Upper lobe of left lung (tissue), 6 donors: ENCODE data around the gene SLIT1. TPM values are rescaled to one million over a fixed set of nuclear protein-coding genes. Genes with fewer than 3 reads are reported as not detected.

Experiments
- ATAC-seq, 2 donors: fragments of 200-7000 bp; cut with Tn5 transposase; one replicate each; pipeline ENCODE4 v1.9.1; 2022; ENCODE audit warnings: mild to moderate bottlenecking in 2 of 2, moderate library complexity in 2 of 2; ENCODE audit not compliant: low FRiP score in 2 of 2
- DNase-seq, 2 donors: peaks; one replicate each; pipeline ENCODE4 v3.0.0-alpha.2; 2019 to 2020
- H3K27ac ChIP-seq, 4 donors: fragments of 200-600 bp; sonication (generic); one replicate each; pipeline ENCODE4 v1.5.1; 2016 to 2019
- H3K27me3 ChIP-seq, 4 donors: fragments of 200-600 bp; sonication (generic); one replicate each; pipeline ENCODE4 v1.5.1; 2017 to 2019
- H3K36me3 ChIP-seq, 4 donors: fragments of 200-600 bp; sonication (generic); one replicate each; pipeline ENCODE4 v1.5.1; 2016 to 2019
- H3K4me1 ChIP-seq, 4 donors: fragments of 200-600 bp; sonication (generic); one replicate each; pipeline ENCODE4 v1.5.1; 2018 to 2019
- H3K4me3 ChIP-seq, 4 donors: fragments of 200-600 bp; sonication (generic); one replicate each; pipeline ENCODE4 v1.5.1; 2017 to 2019; ENCODE audit warnings: mild to moderate bottlenecking in 2 of 4, moderate library complexity in 1 of 4
- H3K9me3 ChIP-seq, 4 donors: fragments of 200-600 bp; sonication (generic); one replicate each; pipeline ENCODE4 v1.5.1; 2018 to 2019
- EP300 ChIP-seq, 4 donors: sonication (generic); formaldehyde crosslinking; IDR thresholded peaks; one replicate each; pipeline ENCODE4 v1.5.1; 2017; ENCODE audit warnings: antibody characterized with exemption in 4 of 4, control low read depth in 2 of 4
- POLR2A ChIP-seq, 4 donors: fragments of 450-650 bp; IDR thresholded peaks; one replicate each; pipeline ENCODE4 v1.5.1; 2016 to 2017; ENCODE audit warnings: antibody characterized with exemption in 4 of 4, mild to moderate bottlenecking in 2 of 4
- POLR2AphosphoS5 ChIP-seq, 2 donors: sonication (generic); formaldehyde crosslinking; IDR thresholded peaks; one replicate each; pipeline ENCODE4 v1.5.1; 2017; ENCODE audit warnings: antibody characterized with exemption in 2 of 2
- WGBS, 2 donors: methylation state at CpG; one replicate each; pipeline ENCODE4 v1.1.5; 2017 to 2018; 5-methylcytosine and 5-hydroxymethylcytosine counted together
- total RNA-seq, 6 donors: library from RNA; depleted of rRNA in 4 of 6; stranded (reverse); fragments of >200 nt in 4 of 6; gene quantifications; one replicate each; pipeline versions ENCODE4 v1.1.0 to v1.2.1, GENCODE V29; 2016 to 2021
- TF ChIP-seq, protein P1 (sequence below), 6 experiments: fragments of 450-650 bp in 4 of 6; fragments of 200-600 bp in 2 of 6; sonication (generic) in 2 of 6; IDR thresholded peaks; one replicate each; pipeline ENCODE4 v1.5.1; 2016 to 2019; ENCODE audit warnings: antibody characterized with exemption in 6 of 6
- donor health status: DM: no; HTN: no; CAD: no; lungs with moderate emphysema.
- donor health status: DM: no; HTN: yes; CAD: no; lungs with severe emphysema.

Gene SLIT1
- total RNA-seq, 6 donors from 2014 or later, result 0.30 to 1.6 (median 0.54) TPM; not detected in 1

DNA sequence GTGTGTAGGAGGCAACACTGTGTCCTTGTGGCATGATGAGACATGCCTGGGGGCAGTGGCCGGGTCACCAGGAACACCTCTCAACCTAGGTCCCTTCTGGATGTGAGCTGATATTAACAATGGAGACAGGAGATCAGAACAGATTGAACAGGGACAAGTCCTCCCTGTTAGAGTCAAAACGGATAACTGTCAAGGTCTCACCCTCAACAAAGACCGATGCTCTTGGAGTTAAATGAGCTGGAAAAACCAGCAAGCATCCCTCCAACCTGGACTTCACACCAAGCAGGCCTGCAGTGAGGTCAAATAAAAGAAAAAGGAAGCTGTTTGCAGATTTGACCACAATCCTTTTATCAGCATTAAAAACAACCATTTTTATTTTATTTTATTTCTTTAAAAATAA lies 49.0 kb downstream of the SLIT1 start:
- TF ChIP-seq EP300 (IDR thresholded peaks at IDR 0.05) (no peak), POLR2AphosphoS5 (IDR thresholded peaks at IDR 0.05) (no peak)
- DNase-seq, result no peak
- ATAC-seq, result no peak
- no peaks in the 10 kb centered on the region for H3K9me3 ChIP-seq
- peaks cover 0 to 2% (median 0%) of the 10 kb centered on the region in 4 donors for H3K4me1 ChIP-seq
- no peak overlapping the region for H3K4me3 ChIP-seq
- no peaks in the 10 kb centered on the region for H3K27me3 ChIP-seq
- WGBS, 2 donors, result 85 to 89% methylated on average over 3 of the region's 3 CpGs
- no peaks in the 10 kb centered on the region for H3K36me3 ChIP-seq
- no peak overlapping the region for H3K27ac ChIP-seq

DNA sequence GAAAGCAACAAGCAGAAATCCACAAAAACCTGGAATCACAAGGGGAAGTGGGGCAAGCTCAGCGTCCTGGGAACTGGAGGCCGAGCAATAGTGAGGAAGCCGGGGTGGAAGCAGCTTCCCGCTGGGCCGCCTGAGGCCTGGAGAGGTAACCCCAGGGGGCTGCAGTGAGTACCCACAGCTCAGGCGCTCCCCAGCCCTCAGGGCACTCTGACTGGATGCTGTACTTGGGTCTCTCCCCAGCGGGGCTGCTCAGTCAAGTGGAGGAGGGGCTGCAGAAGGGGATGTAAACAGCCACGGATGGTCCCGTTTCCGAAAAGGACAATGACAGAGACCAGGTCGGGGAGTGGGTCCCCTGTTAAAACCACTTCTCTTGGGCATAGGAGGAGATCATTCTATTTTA lies 50.3 kb downstream of the SLIT1 start:
- H3K9me3 ChIP-seq, result no peaks in the 10 kb centered on the region
- TF ChIP-seq EP300 (IDR thresholded peaks at IDR 0.05), result no peak
- TF ChIP-seq, protein P1, sequence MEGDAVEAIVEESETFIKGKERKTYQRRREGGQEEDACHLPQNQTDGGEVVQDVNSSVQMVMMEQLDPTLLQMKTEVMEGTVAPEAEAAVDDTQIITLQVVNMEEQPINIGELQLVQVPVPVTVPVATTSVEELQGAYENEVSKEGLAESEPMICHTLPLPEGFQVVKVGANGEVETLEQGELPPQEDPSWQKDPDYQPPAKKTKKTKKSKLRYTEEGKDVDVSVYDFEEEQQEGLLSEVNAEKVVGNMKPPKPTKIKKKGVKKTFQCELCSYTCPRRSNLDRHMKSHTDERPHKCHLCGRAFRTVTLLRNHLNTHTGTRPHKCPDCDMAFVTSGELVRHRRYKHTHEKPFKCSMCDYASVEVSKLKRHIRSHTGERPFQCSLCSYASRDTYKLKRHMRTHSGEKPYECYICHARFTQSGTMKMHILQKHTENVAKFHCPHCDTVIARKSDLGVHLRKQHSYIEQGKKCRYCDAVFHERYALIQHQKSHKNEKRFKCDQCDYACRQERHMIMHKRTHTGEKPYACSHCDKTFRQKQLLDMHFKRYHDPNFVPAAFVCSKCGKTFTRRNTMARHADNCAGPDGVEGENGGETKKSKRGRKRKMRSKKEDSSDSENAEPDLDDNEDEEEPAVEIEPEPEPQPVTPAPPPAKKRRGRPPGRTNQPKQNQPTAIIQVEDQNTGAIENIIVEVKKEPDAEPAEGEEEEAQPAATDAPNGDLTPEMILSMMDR (IDR thresholded peaks at IDR 0.05), result no peak
- no peak for TF ChIP-seq POLR2A (IDR thresholded peaks at IDR 0.05)
- no peak for TF ChIP-seq POLR2AphosphoS5 (IDR thresholded peaks at IDR 0.05)
- 73 to 82% methylated on average over 11 of the region's 11 CpGs for WGBS, 2 donors
- ATAC-seq, result no peak
- H3K27me3 ChIP-seq, result no peaks in the 10 kb centered on the region
- H3K4me1 ChIP-seq, result peaks cover 0 to 7% (median 0%) of the 10 kb centered on the region in 4 donors
- no peak overlapping the region for H3K27ac ChIP-seq
- no peak overlapping the region for H3K4me3 ChIP-seq
- no peak for DNase-seq
- no peaks in the 10 kb centered on the region for H3K36me3 ChIP-seq

DNA sequence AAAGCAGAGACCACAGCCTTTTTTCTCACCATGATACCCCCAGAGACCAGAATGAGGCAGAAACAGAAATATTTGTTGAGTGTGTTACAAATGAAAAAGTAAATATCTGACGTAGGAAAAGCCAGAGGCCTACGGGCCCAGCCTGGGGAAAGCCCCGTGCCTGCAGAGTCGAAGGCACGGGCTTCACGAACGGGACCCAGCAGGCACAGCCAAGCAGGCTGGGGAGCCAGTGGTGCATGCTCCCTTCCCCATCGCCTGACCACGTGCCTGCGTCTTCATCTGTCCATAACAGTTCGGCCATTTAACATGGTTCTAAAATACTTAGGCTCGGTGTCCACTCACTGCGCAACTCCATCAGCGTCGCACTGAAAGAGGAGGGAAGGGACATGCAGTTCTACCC lies 50.8 kb downstream of the SLIT1 start:
- TF ChIP-seq EP300 (IDR thresholded peaks at IDR 0.05) (no peak), POLR2A (IDR thresholded peaks at IDR 0.05) (no peak), POLR2AphosphoS5 (IDR thresholded peaks at IDR 0.05) (no peak)
- TF ChIP-seq, protein P1 (IDR thresholded peaks at IDR 0.05), result no peak
- ATAC-seq (no peak), DNase-seq (no peak)
- 81 to 86% methylated on average over 15 of the region's 15 CpGs for WGBS, 2 donors
- H3K27ac ChIP-seq, result no peak overlapping the region
- no peaks in the 10 kb centered on the region for H3K36me3 ChIP-seq
- no peaks in the 10 kb centered on the region for H3K9me3 ChIP-seq
- H3K4me1 ChIP-seq, result peaks cover 0 to 11% (median 0%) of the 10 kb centered on the region in 4 donors
- no peak overlapping the region for H3K4me3 ChIP-seq
- no peaks in the 10 kb centered on the region for H3K27me3 ChIP-seq

DNA sequence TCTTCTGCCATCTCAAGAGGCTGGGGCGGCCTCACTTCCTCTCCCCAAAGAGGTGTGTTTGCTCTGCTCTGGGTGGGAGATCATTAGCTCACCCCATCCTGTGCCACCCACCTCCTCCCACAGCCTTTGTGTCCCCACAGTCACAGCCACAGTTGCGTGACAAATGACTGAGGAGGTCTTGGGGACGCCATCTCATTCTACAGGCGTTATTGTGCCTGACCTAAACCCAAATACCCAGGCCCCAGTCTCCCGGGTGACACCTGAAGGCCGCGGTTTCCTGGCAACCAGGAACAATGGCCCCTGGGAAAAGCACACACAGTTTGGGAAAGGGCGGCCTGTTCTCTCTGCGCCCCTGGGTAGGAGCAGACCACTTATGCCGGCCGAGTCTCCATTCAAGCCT lies 51.6 kb downstream of the SLIT1 start:
- no peak for ATAC-seq
- H3K27ac ChIP-seq, result no peak overlapping the region
- 72 to 83% methylated on average over 5 to 11 of the region's 11 CpGs for WGBS, 2 donors

DNA sequence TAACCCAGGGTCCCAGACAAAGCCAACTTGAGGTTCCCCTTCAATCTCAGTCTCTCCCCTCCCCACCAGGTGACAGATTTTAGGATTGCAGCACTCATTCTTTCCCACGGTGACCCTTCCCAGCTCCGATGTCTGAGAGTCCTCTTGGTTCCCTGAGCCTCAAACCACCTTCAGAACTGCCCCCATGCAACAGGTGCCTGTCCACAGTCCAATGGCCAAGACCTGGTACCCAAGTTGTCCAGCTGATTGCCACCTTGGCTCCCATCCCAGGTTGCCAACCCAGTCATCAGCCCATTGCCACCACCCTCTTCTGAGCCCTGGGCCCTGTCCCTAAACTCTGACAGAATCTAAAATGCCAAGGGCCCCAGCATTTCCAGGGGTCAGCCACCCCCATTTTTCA lies 53.5 kb downstream of the SLIT1 start:
- H3K4me1 ChIP-seq, result peaks cover 0 to 21% (median 0%) of the 10 kb centered on the region in 4 donors
- H3K4me3 ChIP-seq, result no peak overlapping the region
- no peaks in the 10 kb centered on the region for H3K36me3 ChIP-seq
- 93 to 95% methylated on average over 2 of the region's 2 CpGs for WGBS, 2 donors
- DNase-seq (no peak), ATAC-seq (no peak)
- H3K27me3 ChIP-seq, result no peaks in the 10 kb centered on the region
- H3K9me3 ChIP-seq, result no peaks in the 10 kb centered on the region
- H3K27ac ChIP-seq, result no peak overlapping the region
- TF ChIP-seq POLR2AphosphoS5 (IDR thresholded peaks at IDR 0.05) (no peak), EP300 (IDR thresholded peaks at IDR 0.05) (no peak), POLR2A (IDR thresholded peaks at IDR 0.05) (no peak)
- TF ChIP-seq, protein P1 (IDR thresholded peaks at IDR 0.05), result no peak

More for the DNA sequence above, 51.6 kb downstream of the SLIT1 start:
- Histone ChIP-seq H3K9me3 (no peaks in the 10 kb centered on the region), H3K36me3 (no peaks in the 10 kb centered on the region), H3K4me1 (peaks cover 0 to 20% (median 0%) of the 10 kb centered on the region in 4 donors), H3K4me3 (no peak overlapping the region), H3K27me3 (no peaks in the 10 kb centered on the region)
- no peak for TF ChIP-seq POLR2AphosphoS5 (IDR thresholded peaks at IDR 0.05)
- TF ChIP-seq POLR2A (IDR thresholded peaks at IDR 0.05), result no peak
- TF ChIP-seq, protein P1 (IDR thresholded peaks at IDR 0.05), result no peak
- TF ChIP-seq EP300 (IDR thresholded peaks at IDR 0.05), result no peak
- no peak for DNase-seq
